NT2/D1 (cell line): ENCODE results near the gene GAB3.

ENCODE experiments used
- DNase-seq: peaks from one replicate; pipeline ENCODE4 v3.0.0-alpha.2; 2011; ENCODE audit warnings: low read depth, low spot score
- H3K27me3 ChIP-seq: 2 replicates; pipeline ENCODE4 v1.6.0; 2011; ENCODE audit warnings: mild to moderate bottlenecking; ENCODE audit not compliant: insufficient read length, insufficient read depth
- H3K36me3 ChIP-seq: 2 replicates; pipeline ENCODE4 v1.6.1; 2011; ENCODE audit warnings: mild to moderate bottlenecking, low read length, mixed read lengths; ENCODE audit not compliant: insufficient read depth, insufficient read length
- H3K4me1 ChIP-seq: 2 replicates; pipeline ENCODE4 v1.5.1; 2011; ENCODE audit not compliant: insufficient read depth, insufficient read length
- H3K4me3 ChIP-seq: 2 replicates; pipeline ENCODE4 v1.5.1; 2011; ENCODE audit warnings: low read depth; ENCODE audit not compliant: insufficient read length
- H3K9ac ChIP-seq: 2 replicates; pipeline ENCODE4 v1.6.0; 2011; ENCODE audit warnings: low read depth; ENCODE audit not compliant: insufficient read length
- H3K9me3 ChIP-seq: 2 replicates; pipeline ENCODE4 v1.5.1; 2011; ENCODE audit warnings: mild to moderate bottlenecking, low read length; ENCODE audit not compliant: insufficient read depth
- SUZ12 ChIP-seq: IDR thresholded peaks from 2 replicates; pipeline ENCODE4 v1.6.1; 2011; ENCODE audit not compliant: insufficient read length, insufficient read depth; ENCODE audit errors: extremely low read depth
- YY1 ChIP-seq: IDR thresholded peaks from 2 replicates; pipeline ENCODE4 v1.6.1; 2011; ENCODE audit not compliant: insufficient read length, insufficient read depth
- ZNF274 ChIP-seq: IDR thresholded peaks from 2 replicates; pipeline ENCODE4 v1.6.1; 2011; ENCODE audit warnings: mild to moderate bottlenecking, low read depth, low read length

GAB3 gene

GRCh38 chrX:154734061-154734781, 16.7 kb downstream of the GAB3 start:
- no peaks in the 10 kb centered on the region for H3K36me3 ChIP-seq
- H3K9ac ChIP-seq = no peak overlapping the region
- no peaks in the 10 kb centered on the region for H3K9me3 ChIP-seq
- no peaks in the 10 kb centered on the region for H3K27me3 ChIP-seq
- TF ChIP-seq ZNF274 = no peak
- TF ChIP-seq SUZ12 = no peak
- no peak for TF ChIP-seq YY1
- no peak for DNase-seq
- no peaks in the 10 kb centered on the region for H3K4me1 ChIP-seq
- no peak overlapping the region for H3K4me3 ChIP-seq

GRCh38 chrX:154733066-154733425, 17.8 kb downstream of the GAB3 start:
- DNase-seq = no peak
- no peaks in the 10 kb centered on the region for H3K4me1 ChIP-seq
- TF ChIP-seq ZNF274 = no peak
- TF ChIP-seq SUZ12 = no peak
- no peak for TF ChIP-seq YY1
- no peak overlapping the region for H3K9ac ChIP-seq
- H3K4me3 ChIP-seq = no peak overlapping the region
- no peaks in the 10 kb centered on the region for H3K27me3 ChIP-seq
- no peaks in the 10 kb centered on the region for H3K36me3 ChIP-seq
- H3K9me3 ChIP-seq = no peaks in the 10 kb centered on the region

- no peaks in the 10 kb centered on the region for H3K4me1 ChIP-seq
- H3K27me3 ChIP-seq = no peaks in the 10 kb centered on the region
- H3K9me3 ChIP-seq = no peaks in the 10 kb centered on the region
- DNase-seq = no peak
- no peak overlapping the region for H3K9ac ChIP-seq
- H3K36me3 ChIP-seq = no peaks in the 10 kb centered on the region
- H3K4me3 ChIP-seq = no peak overlapping the region
- TF ChIP-seq SUZ12 (no peak), YY1 (no peak), ZNF274 (no peak)
Measured at GRCh38 chrX:154732421-154733065, 18.3 kb downstream of the GAB3 start.

GRCh38 chrX:154731881-154732280, 19.0 kb downstream of the GAB3 start:
- Histone ChIP-seq H3K4me3 (no peak overlapping the region), H3K27me3 (no peaks in the 10 kb centered on the region), H3K9me3 (no peaks in the 10 kb centered on the region), H3K4me1 (no peaks in the 10 kb centered on the region), H3K9ac (no peak overlapping the region), H3K36me3 (no peaks in the 10 kb centered on the region)
- no peak for DNase-seq
- TF ChIP-seq SUZ12 (no peak), YY1 (no peak), ZNF274 (no peak)

- TF ChIP-seq SUZ12 = no peak
Measured at GRCh38 chrX:154731184-154731583, 19.7 kb downstream of the GAB3 start.

GRCh38 chrX:154730253-154730891, 20.5 kb downstream of the GAB3 start:
- no peak for TF ChIP-seq SUZ12
- no peak for TF ChIP-seq ZNF274
- TF ChIP-seq YY1 = no peak
- no peaks in the 10 kb centered on the region for H3K27me3 ChIP-seq
- no peaks in the 10 kb centered on the region for H3K36me3 ChIP-seq
- no peaks in the 10 kb centered on the region for H3K4me1 ChIP-seq
- no peak for DNase-seq
- no peaks in the 10 kb centered on the region for H3K9me3 ChIP-seq
- H3K9ac ChIP-seq = no peak overlapping the region
- H3K4me3 ChIP-seq = no peak overlapping the region

More at GRCh38 chrX:154731184-154731583, 19.7 kb downstream of the GAB3 start:
- Histone ChIP-seq H3K9ac (no peak overlapping the region), H3K4me1 (no peaks in the 10 kb centered on the region), H3K9me3 (no peaks in the 10 kb centered on the region), H3K4me3 (no peak overlapping the region), H3K36me3 (no peaks in the 10 kb centered on the region), H3K27me3 (no peaks in the 10 kb centered on the region)
- no peak for DNase-seq

- Histone ChIP-seq H3K4me3 (no peak overlapping the region), H3K9me3 (no peaks in the 10 kb centered on the region), H3K9ac (no peak overlapping the region), H3K4me1 (no peaks in the 10 kb centered on the region), H3K36me3 (no peaks in the 10 kb centered on the region), H3K27me3 (no peaks in the 10 kb centered on the region)
- TF ChIP-seq ZNF274 = no peak
- no peak for TF ChIP-seq SUZ12
- TF ChIP-seq YY1 = no peak
- no peak for DNase-seq
Measured at GRCh38 chrX:154729439-154729838, 21.4 kb downstream of the GAB3 start.
